ENCODE results near the gene RHBDF1. TPM values are rescaled to one million over a fixed set of nuclear protein-coding genes. Genes with fewer than 3 reads are reported as not detected.
A peak's percentile ranks its signal among the peaks of the same experiment; 100 is the strongest.

Gene RHBDF1
- total RNA-seq, 4 donors from 2014 or later: 5.6 to 22.6 (median 9.1) TPM

DNA sequence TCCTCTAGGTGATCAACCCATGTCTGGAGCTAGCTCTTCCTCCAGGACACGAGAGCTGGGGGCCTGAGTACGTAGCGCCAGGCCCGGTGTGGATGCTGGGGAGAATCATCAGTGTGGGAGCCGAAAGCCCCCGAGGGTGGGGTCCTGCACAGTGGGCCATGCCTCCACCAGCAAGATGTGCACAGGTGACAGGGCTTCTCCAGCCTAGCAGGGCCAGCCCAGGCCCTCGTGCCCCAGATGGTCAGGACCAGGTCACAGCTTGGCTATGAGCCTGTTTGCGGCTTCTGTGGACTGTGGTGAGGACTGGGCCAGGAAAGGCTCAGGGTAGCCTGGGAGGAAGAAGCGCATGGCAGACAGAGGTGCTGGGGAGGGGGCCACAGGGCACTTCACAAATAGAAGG is 13.4 kb upstream of the RHBDF1 start:
- H3K4me3 ChIP-seq: no peak overlapping the region
- intact Hi-C loops (cut with DNase I; ENCODE audit: low total_unique reads): no loop called here
- ATAC-seq (no peak), DNase-seq (no peak)
- H3K9me3 ChIP-seq: no peaks in the 10 kb centered on the region
- H3K4me1 ChIP-seq: peaks cover 24% of the 10 kb centered on the region in 2 donors
- H3K36me3 ChIP-seq: peaks cover 0 to 49% of the 10 kb centered on the region in 2 donors
- no peaks in the 10 kb centered on the region for H3K27me3 ChIP-seq
- H3K27ac ChIP-seq: peak overlapping the region; percentile 1 to 66 (median 64)
- in situ Hi-C loops (cut with MboI; ENCODE audit: low sequenced_read_pairs in 4 of 4): no loop called here
- TF ChIP-seq POLR2A (IDR thresholded peaks at IDR 0.05): no peak
- TF ChIP-seq, protein P1, sequence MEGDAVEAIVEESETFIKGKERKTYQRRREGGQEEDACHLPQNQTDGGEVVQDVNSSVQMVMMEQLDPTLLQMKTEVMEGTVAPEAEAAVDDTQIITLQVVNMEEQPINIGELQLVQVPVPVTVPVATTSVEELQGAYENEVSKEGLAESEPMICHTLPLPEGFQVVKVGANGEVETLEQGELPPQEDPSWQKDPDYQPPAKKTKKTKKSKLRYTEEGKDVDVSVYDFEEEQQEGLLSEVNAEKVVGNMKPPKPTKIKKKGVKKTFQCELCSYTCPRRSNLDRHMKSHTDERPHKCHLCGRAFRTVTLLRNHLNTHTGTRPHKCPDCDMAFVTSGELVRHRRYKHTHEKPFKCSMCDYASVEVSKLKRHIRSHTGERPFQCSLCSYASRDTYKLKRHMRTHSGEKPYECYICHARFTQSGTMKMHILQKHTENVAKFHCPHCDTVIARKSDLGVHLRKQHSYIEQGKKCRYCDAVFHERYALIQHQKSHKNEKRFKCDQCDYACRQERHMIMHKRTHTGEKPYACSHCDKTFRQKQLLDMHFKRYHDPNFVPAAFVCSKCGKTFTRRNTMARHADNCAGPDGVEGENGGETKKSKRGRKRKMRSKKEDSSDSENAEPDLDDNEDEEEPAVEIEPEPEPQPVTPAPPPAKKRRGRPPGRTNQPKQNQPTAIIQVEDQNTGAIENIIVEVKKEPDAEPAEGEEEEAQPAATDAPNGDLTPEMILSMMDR (IDR thresholded peaks at IDR 0.05 in 4 of 5, conservative IDR thresholded peaks at IDR 0.05 in 1 of 5): no peak

DNA sequence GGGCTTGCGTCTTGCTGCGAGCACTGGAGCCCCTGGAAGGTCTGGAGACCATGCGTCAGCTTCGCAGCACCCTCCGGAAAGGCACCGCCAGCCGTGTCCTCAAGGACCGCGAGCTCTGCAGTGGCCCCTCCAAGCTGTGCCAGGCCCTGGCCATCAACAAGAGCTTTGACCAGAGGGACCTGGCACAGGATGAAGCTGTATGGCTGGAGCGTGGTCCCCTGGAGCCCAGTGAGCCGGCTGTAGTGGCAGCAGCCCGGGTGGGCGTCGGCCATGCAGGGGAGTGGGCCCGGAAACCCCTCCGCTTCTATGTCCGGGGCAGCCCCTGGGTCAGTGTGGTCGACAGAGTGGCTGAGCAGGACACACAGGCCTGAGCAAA is 13.0 kb upstream of the RHBDF1 start:
- peaks cover 0 to 50% of the 10 kb centered on the region in 2 donors for H3K36me3 ChIP-seq
- peaks cover 22 to 23% of the 10 kb centered on the region in 2 donors for H3K4me1 ChIP-seq
- intact Hi-C loops (cut with DNase I; ENCODE audit: low total_unique reads) (no loop called here), in situ Hi-C loops (cut with MboI; ENCODE audit: low sequenced_read_pairs in 4 of 4) (no loop called here)
- peak overlapping the region; percentile 64 to 68 (median 66) for H3K27ac ChIP-seq
- DNase-seq (no peak), ATAC-seq (no peak)
- H3K27me3 ChIP-seq: no peaks in the 10 kb centered on the region
- TF ChIP-seq, protein P1 (IDR thresholded peaks at IDR 0.05 in 4 of 5, conservative IDR thresholded peaks at IDR 0.05 in 1 of 5): no peak
- no peak for TF ChIP-seq POLR2A (IDR thresholded peaks at IDR 0.05)
- H3K4me3 ChIP-seq: no peak overlapping the region
- no peaks in the 10 kb centered on the region for H3K9me3 ChIP-seq

DNA sequence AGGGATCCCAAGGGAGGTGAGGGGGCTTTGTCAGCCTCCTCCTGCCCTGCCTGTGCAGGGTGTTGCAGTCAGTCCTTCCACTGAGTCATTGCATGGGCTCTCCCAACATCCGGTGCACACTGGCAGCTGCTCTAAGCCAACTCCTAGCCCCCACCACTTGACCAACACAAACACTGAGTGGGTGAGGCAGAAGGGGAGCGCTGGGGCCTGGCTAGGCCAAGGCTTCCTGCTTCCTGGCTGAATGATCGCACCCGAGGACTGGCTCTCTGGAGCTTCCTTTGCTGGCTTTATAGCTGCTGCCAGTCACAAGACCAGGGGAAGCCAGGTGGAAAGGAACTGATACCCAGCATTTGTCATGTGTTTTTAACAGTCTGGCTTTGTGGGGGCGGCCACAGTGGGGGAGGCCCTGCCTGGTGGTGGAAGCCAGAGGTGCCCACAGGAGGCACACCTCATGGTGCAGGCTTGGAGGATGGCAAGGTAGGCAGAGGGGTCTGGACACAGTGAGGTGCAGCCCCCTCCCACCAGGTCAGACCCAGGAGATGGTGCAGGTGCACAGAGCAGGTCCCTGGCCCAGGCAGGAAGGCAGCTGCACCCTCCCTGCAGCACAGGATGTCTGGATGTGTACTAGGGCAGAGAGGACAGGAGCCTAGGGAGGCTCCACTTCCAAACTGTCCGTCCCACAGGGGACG is 12.4 kb upstream of the RHBDF1 start:
- in situ Hi-C loops (cut with MboI; ENCODE audit: low sequenced_read_pairs in 4 of 4): no loop called here
- Histone ChIP-seq H3K4me3 (no peak overlapping the region), H3K36me3 (peaks cover 0 to 49% of the 10 kb centered on the region in 2 donors), H3K9me3 (no peaks in the 10 kb centered on the region), H3K4me1 (peaks cover 22 to 23% of the 10 kb centered on the region in 2 donors), H3K27me3 (no peaks in the 10 kb centered on the region), H3K27ac (peak overlapping the region; percentile 64 to 68 (median 66))
- intact Hi-C loops (cut with DNase I; ENCODE audit: low total_unique reads): no loop called here
- TF ChIP-seq, protein P1 (IDR thresholded peaks at IDR 0.05 in 4 of 5, conservative IDR thresholded peaks at IDR 0.05 in 1 of 5): no peak
- TF ChIP-seq POLR2A (IDR thresholded peaks at IDR 0.05): peak; percentile 37 to 50
- peak; percentile 42 to 62 for DNase-seq
- ATAC-seq: peak; percentile 76 to 79

DNA sequence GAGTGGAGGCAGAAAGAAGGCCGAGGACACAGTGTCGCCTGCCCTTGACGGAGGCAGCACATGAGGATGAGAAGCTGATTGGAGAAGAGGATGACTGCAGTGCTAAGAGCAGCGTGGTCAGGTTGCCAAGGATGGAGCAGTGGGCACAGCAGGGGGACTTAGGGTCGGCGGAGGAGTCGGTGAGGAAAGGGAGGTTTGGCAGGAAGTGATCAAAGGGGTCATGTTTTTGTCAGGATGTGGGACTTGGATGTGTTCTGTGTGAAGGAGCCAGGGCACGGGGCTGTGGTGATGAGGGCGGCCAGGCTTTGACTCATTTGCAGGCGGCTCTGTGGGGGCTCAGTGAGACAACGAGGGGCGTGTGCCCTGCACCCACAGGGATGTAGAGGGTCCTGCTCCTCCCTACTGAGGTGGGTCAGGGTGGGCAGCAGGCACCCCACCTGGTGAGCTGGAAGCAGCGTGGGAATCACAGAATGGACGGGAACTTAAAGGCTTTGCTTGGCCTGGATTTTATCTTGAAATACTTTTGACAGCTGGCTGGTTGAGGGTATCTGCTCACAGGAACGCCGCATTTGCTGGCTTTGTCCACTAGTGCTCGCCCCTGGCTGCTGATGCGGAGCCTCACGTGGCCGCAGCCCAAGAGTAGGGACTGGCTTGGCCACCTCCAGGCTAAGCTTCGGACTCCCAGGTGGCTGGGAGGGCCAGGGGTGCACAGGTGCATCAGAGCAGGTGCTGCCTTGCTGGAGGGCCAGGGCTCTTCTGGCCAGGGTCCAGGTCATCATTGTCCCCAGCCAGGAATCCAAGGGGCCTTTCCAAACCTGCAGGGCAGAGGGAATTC is 11.6 kb upstream of the RHBDF1 start:
- in situ Hi-C loops (cut with MboI; ENCODE audit: low sequenced_read_pairs in 4 of 4): no loop called here
- no peak for ATAC-seq
- H3K4me3 ChIP-seq: no peak overlapping the region
- peak overlapping the region; percentile 64 to 68 (median 66) for H3K27ac ChIP-seq
- intact Hi-C loops (cut with DNase I; ENCODE audit: low total_unique reads): no loop called here
- DNase-seq: no peak
- H3K4me1 ChIP-seq: peaks cover 22 to 30% of the 10 kb centered on the region in 2 donors
- no peak for TF ChIP-seq POLR2A (IDR thresholded peaks at IDR 0.05)
- TF ChIP-seq, protein P1 (IDR thresholded peaks at IDR 0.05 in 4 of 5, conservative IDR thresholded peaks at IDR 0.05 in 1 of 5): no peak
- H3K9me3 ChIP-seq: no peaks in the 10 kb centered on the region
- H3K36me3 ChIP-seq: peaks cover 0 to 46% of the 10 kb centered on the region in 2 donors
- H3K27me3 ChIP-seq: no peaks in the 10 kb centered on the region
